GM12878 (cell line): ENCODE results near the gene CRKL. TPM values are rescaled to one million over a fixed set of nuclear protein-coding genes. Genes with fewer than 3 reads are reported as not detected.
"Not testable (repeated sequence)": the region's sequence is repeated elsewhere in the genome, so short reads cannot be mapped to it uniquely, and the experiment has no call there.

Source experiments
- ATAC-seq: fragments of 200-7000 bp; cut with Tn5 transposase; 3 replicates; pipeline ENCODE4 v1.9.1; 2020; ENCODE audit warnings: mild to moderate bottlenecking, moderate library complexity
- BruUV-seq: library from RNA; stranded (reverse); fragments of 400-500 nt; replicated peaks from 2 replicates; lab custom pipeline; 2021; lab: Mats Ljungman, UMichigan
- CTCF ChIA-PET: fragments of 300-600 bp; sonication (Branson Sonifier 250); formaldehyde crosslinking; extraction: SDS; loops from one replicate; lab custom pipeline; 2021; ENCODE audit warnings: inconsistent platforms; lab: Yijun Ruan, JAX
- POLR2A ChIA-PET: fragments of 350-600 bp; formaldehyde crosslinking; extraction: SDS; loops from one replicate; lab custom pipeline; 2021; ENCODE audit warnings: inconsistent platforms; lab: Charles Lee
- RAD21 ChIA-PET: fragments of 300-600 bp; sonication (Branson Sonifier 250); formaldehyde crosslinking; loops from one replicate; lab custom pipeline; 2023; ENCODE audit warnings: antibody characterized with exemption; ENCODE audit not compliant: unreplicated experiment; lab: Charles Lee
- SMC1A ChIA-PET: fragments of 300-600 bp; sonication (Branson Sonifier 250); formaldehyde crosslinking; loops from one replicate; lab custom pipeline; 2023; ENCODE audit not compliant: unreplicated experiment, uncharacterized antibody; lab: Charles Lee
- DNase-seq: peaks from one replicate; pipeline ENCODE4 v3.0.0-alpha.2; 2011; ENCODE audit warnings: low read depth, low spot score
- FAIRE-seq: peaks from 3 replicates; lab custom pipeline; 2011; peaks lifted over from hg19 to GRCh38; lab: Jason Lieb, UNC
- H2AFZ ChIP-seq: 2 replicates; pipeline ENCODE4 v1.6.0; 2011; ENCODE audit warnings: low read depth, low read length, control low read depth; ENCODE audit not compliant: control insufficient read depth
- H3K27ac ChIP-seq: 2 replicates; pipeline ENCODE4 v1.5.1; 2011; ENCODE audit warnings: control low read depth; ENCODE audit not compliant: control insufficient read depth, insufficient read depth
- H3K27me3 ChIP-seq, 2 experiments: replicated peaks in 1 of 2; 2 replicates each; pipeline versions ENCODE4 v1.6.0 to v1.6.1; 2011; ENCODE audit warnings: low read length in 1 of 2; ENCODE audit not compliant: control insufficient read depth in 2 of 2, insufficient read depth in 2 of 2
- H3K36me3 ChIP-seq, 2 experiments: 2 replicates each; pipeline ENCODE4 v1.5.1; 2011; ENCODE audit warnings: low read length in 1 of 2; ENCODE audit not compliant: control insufficient read depth in 2 of 2, insufficient read depth in 2 of 2
- H3K4me1 ChIP-seq: 2 replicates; pipeline ENCODE4 v1.6.1; 2011; ENCODE audit warnings: mild to moderate bottlenecking, low read length, moderate library complexity, mixed read lengths; ENCODE audit not compliant: control insufficient read depth, insufficient read depth
- H3K4me2 ChIP-seq: 2 replicates; pipeline ENCODE4 v1.6.0; 2011; ENCODE audit warnings: control low read depth; ENCODE audit not compliant: control insufficient read depth, insufficient read depth
- H3K4me3 ChIP-seq: fragments of 200-600 bp; sonication (generic); 2 replicates; pipeline ENCODE4 v1.5.1; 2016
- H3K79me2 ChIP-seq: 2 replicates; pipeline ENCODE4 v1.6.0; 2011; ENCODE audit warnings: low read length; ENCODE audit not compliant: control insufficient read depth, insufficient read depth
- H3K9ac ChIP-seq: 2 replicates; pipeline ENCODE4 v1.8.0; 2011; ENCODE audit warnings: low read length, control low read depth, mixed read lengths; ENCODE audit not compliant: control insufficient read depth, insufficient read depth
- H3K9me3 ChIP-seq: replicated peaks from 3 replicates; pipeline ENCODE4 v1.5.1; 2011; ENCODE audit warnings: mild to moderate bottlenecking, low read length; ENCODE audit not compliant: control insufficient read depth, insufficient read depth
- H4K20me1 ChIP-seq: 2 replicates; pipeline ENCODE4 v1.6.0; 2011; ENCODE audit not compliant: control insufficient read depth, insufficient read depth
- ATF3 ChIP-seq: IDR thresholded peaks from 2 replicates; pipeline ENCODE4 v1.6.1; 2011; ENCODE audit warnings: low read depth, mild to moderate bottlenecking, low read length, moderate library complexity, borderline replicate concordance; ENCODE audit errors: extremely low read depth
- CBX3 ChIP-seq: fragments of 200-600 bp; sonication (generic); IDR thresholded peaks from 2 replicates; pipeline ENCODE4 v1.6.1; 2016; ENCODE audit warnings: low read depth, borderline replicate concordance
- WGBS: methylation state at CpG from one replicate; pipeline ENCODE4 v1.1.6; 2016; ENCODE audit warnings: low lambda C conversion rate; ENCODE audit not compliant: insufficient replicate concordance, insufficient coverage; ENCODE audit errors: missing lambda C conversion rate; 5-methylcytosine and 5-hydroxymethylcytosine counted together
- in situ Hi-C: fragments of 300-500 bp; cut with MboI; formaldehyde crosslinking; loops from 9 replicates; pipeline ENCODE4 v1.14.3; 2018; ENCODE audit warnings: mixed read lengths
- intact Hi-C: fragments of 100-400 bp; cut with micrococcal nuclease; formaldehyde crosslinking; loops from one replicate; pipeline ENCODE4 v1.14.2; 2022; ENCODE audit not compliant: unreplicated experiment
- polyA plus RNA-seq, 11 experiments: library from polyadenylated mRNA; depleted of rRNA in 4 of 11; unstranded in 6 of 11; stranded (reverse) in 5 of 11; fragments of >200 nt; fragmentation: Nextera tagmentation in 4 of 11; fragmentation: Illumina TruSeq in 1 of 11; extraction: Ambion mirVana in 4 of 11; extraction: Trizol in 1 of 11; gene quantifications; 1 replicate in 1 of 11; 2 replicates in 10 of 11; pipeline versions ENCODE4 v1.2.1 to v1.2.3, GENCODE V29; 2011 to 2016; ENCODE audit warnings: inconsistent platforms in 2 of 11, missing spikeins in 2 of 11, low read depth in 1 of 11
- total RNA-seq, 4 experiments: library from RNA; depleted of rRNA in 3 of 4; stranded (reverse); fragments of >200 nt in 3 of 4; fragmentation: Illumina TruSeq in 1 of 4; extraction: Trizol in 1 of 4; gene quantifications; 2 replicates each; pipeline versions ENCODE4 v1.2.1 to v1.2.3, GENCODE V29; 2013 to 2021

CRKL gene
- total and polyA plus RNA-seq, 10 of the 15 experiments (the other 5 are each of a cell fraction or from before 2014, with no cell fraction given), result 12.6 to 61.2 (median 32.7) TPM

DNA sequence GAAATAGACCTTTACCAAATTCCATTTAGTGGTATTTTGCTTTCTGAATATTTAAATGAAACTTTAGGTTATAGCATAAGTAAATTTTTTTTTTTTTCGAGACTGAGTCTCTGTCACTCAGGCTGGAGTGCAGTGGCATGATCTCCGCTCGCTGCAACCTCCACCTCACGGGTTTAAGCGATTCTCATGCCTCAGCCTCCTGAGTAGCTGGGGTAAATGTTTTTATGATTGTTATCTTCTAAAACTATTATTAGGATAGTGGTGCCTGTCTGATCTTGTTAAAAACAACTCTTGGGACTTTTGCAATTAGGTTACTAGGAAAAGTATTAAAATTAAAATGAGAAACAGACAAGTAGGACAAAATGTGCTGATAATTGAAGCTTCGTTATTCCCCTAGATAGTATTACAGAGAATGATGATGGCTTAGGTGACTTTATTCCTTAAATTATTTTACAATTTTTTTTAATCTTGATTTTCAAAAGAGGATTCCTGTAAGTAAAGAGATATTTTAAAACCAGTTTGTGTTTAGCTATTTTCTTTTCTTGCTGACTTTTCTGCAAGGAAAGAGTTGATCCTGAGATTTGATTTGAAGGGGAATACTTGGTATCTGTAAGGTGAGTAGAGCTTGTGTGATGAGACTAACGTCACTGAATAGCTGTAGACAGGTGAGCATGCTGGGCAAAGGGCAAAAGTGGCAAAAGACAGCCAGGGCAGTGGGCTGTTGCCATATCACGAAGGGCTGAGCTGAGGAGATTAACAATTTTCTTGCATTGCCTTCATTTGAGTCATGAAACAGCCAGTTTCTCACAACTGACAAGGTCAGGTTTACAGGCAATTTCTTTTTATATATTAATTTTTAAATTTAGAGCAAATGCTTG, 20.8 kb downstream of the CRKL start (continued):
- no peak for TF ChIP-seq ATF3
- TF ChIP-seq CBX3, result no peak

- CTCF ChIA-PET, H3K4me3 ChIP-seq, H3K4me2 ChIP-seq, H3K9ac ChIP-seq, in situ Hi-C loops, FAIRE-seq, H2AFZ ChIP-seq, H3K27me3 ChIP-seq, ATAC-seq, H3K9me3 ChIP-seq, DNase-seq, intact Hi-C loops, H3K27ac ChIP-seq, H3K4me1 ChIP-seq, BruUV-seq: not testable (repeated sequence)
- WGBS, result 95% methylated on average over 10 of the region's 14 CpGs
- H3K79me2 ChIP-seq, result peaks cover 81% of the 10 kb centered on the region
- POLR2A ChIA-PET, result interaction anchor here (0.6 kb wide), 1 partner anchor 746 kb away, joined by 5 read pairs; no protein-coding TSS in a partner anchor
- SMC1A ChIA-PET, result interaction anchor here (0.7 kb wide), 1 partner anchor 47 kb away, joined by 3 read pairs; no protein-coding TSS in a partner anchor
- RAD21 ChIA-PET, result interaction anchor here (0.7 kb wide), 1 partner anchor 19 kb away, joined by 3 read pairs; no protein-coding TSS in a partner anchor
- H3K36me3 ChIP-seq, result peaks cover 13 to 37% of the 10 kb centered on the region in 2 experiments
- peaks cover 15% of the 10 kb centered on the region for H4K20me1 ChIP-seq
These were observed 22.4 kb downstream of the CRKL start for GRCh38 chr22:20939457-20940185.
